Activated CD8-positive, alpha-beta memory T cell treated with anti-CD3 and anti-CD28 coated beads, Interleukin-2, amount 50 U/mL, for 4 hours (primary cell): ENCODE data around the gene TEAD1.

Experiments
- DNase-seq: peaks from one replicate; pipeline ENCODE4 v3.0.0-alpha.2; 2020

The TEAD1 gene

GRCh38 chr11:12687740-12688139 is 13.5 kb downstream of the TEAD1 start:
- no peak for DNase-seq

- DNase-seq, result no peak
Observed at GRCh38 chr11:12689029-12689755, 15.0 kb downstream of the TEAD1 start.

- no peak for DNase-seq
Observed at GRCh38 chr11:12690663-12691062, 16.4 kb downstream of the TEAD1 start.

GRCh38 chr11:12691473-12691872 is 17.3 kb downstream of the TEAD1 start:
- DNase-seq, result no peak

- no peak for DNase-seq
Observed at GRCh38 chr11:12692229-12693075, 18.2 kb downstream of the TEAD1 start.

GRCh38 chr11:12693094-12693478 is 18.9 kb downstream of the TEAD1 start:
- no peak for DNase-seq

- DNase-seq, result no peak
Observed at GRCh38 chr11:12693479-12694182, 19.4 kb downstream of the TEAD1 start.

GRCh38 chr11:12694183-12694531 is 19.9 kb downstream of the TEAD1 start:
- DNase-seq, result no peak

- no peak for DNase-seq
Observed at GRCh38 chr11:12695221-12695794, 21.1 kb downstream of the TEAD1 start.

- DNase-seq, result no peak
Observed at GRCh38 chr11:12695873-12696272, 21.7 kb downstream of the TEAD1 start.

- DNase-seq, result no peak
Observed at GRCh38 chr11:12696911-12697581, 22.8 kb downstream of the TEAD1 start.

GRCh38 chr11:12698048-12698447 is 23.8 kb downstream of the TEAD1 start:
- DNase-seq, result no peak

- no peak for DNase-seq
Observed at GRCh38 chr11:12701811-12702592, 27.8 kb downstream of the TEAD1 start.

GRCh38 chr11:12702999-12703453 is 28.8 kb downstream of the TEAD1 start:
- no peak for DNase-seq

GRCh38 chr11:12704049-12704448 is 29.8 kb downstream of the TEAD1 start:
- no peak for DNase-seq

- DNase-seq, result no peak
Observed at GRCh38 chr11:12705874-12706273, 31.7 kb downstream of the TEAD1 start.

- DNase-seq, result no peak
Observed at GRCh38 chr11:12706545-12707499, 32.6 kb downstream of the TEAD1 start.

GRCh38 chr11:12707500-12707880 is 33.3 kb downstream of the TEAD1 start:
- no peak for DNase-seq

- no peak for DNase-seq
Observed at GRCh38 chr11:12711496-12711895, 37.3 kb downstream of the TEAD1 start.

- DNase-seq, result no peak
Observed at GRCh38 chr11:12712132-12712531, 37.9 kb downstream of the TEAD1 start.

GRCh38 chr11:12715131-12715530 is 40.9 kb downstream of the TEAD1 start:
- DNase-seq, result no peak
